GM21447 (cell line): Measurements from ENCODE around the gene ANKRD13C.
A peak's percentile ranks its signal among the peaks of the same experiment; 100 is the strongest.
"Not testable (repeated sequence)": the region's sequence is repeated elsewhere in the genome, so short reads cannot be mapped to it uniquely, and the experiment has no call there.

ENCODE experiments used
- ATAC-seq: cut with Tn5 transposase; IDR thresholded peaks from one replicate; pipeline ENCODE4 v1.9.1; 2021; ENCODE audit not compliant: unreplicated experiment

The ANKRD13C gene

GRCh38 chr1:70354332-70355110 lies at the start of gene ANKRD13C:
Gene ANKRD13C, minus strand, starts transcription at chr1:70354722. Its CDS starts 314 bp downstream, at chr1:70354408.
- ATAC-seq, result peak; percentile 93

- no peak for ATAC-seq
Measured at GRCh38 chr1:70403759-70404158, 49.2 kb upstream of the ANKRD13C start.

GRCh38 chr1:70401974-70402373 lies 47.5 kb upstream of the ANKRD13C start:
- no peak for ATAC-seq

- ATAC-seq, result no peak
Measured at GRCh38 chr1:70400335-70400734, 45.8 kb upstream of the ANKRD13C start.

- ATAC-seq, result no peak
Measured at GRCh38 chr1:70397013-70397412, 42.5 kb upstream of the ANKRD13C start.

GRCh38 chr1:70396607-70397006 lies 42.1 kb upstream of the ANKRD13C start:
- ATAC-seq, result no peak

GRCh38 chr1:70392626-70393025 lies 38.1 kb upstream of the ANKRD13C start:
- ATAC-seq, result no peak

- no peak for ATAC-seq
Measured at GRCh38 chr1:70387507-70387906, 33.0 kb upstream of the ANKRD13C start.

GRCh38 chr1:70386121-70386520 lies 31.6 kb upstream of the ANKRD13C start:
- ATAC-seq, result no peak

- no peak for ATAC-seq
Measured at GRCh38 chr1:70385477-70385876, 31.0 kb upstream of the ANKRD13C start.

- no peak for ATAC-seq
Measured at GRCh38 chr1:70384542-70384941, 30.0 kb upstream of the ANKRD13C start.

- no peak for ATAC-seq
Measured at GRCh38 chr1:70383483-70383882, 29.0 kb upstream of the ANKRD13C start.

GRCh38 chr1:70382682-70383081 lies 28.2 kb upstream of the ANKRD13C start:
- ATAC-seq, result peak; percentile 82

- ATAC-seq, result no peak
Measured at GRCh38 chr1:70376196-70376595, 21.7 kb upstream of the ANKRD13C start.

GRCh38 chr1:70373580-70373979 lies 19.1 kb upstream of the ANKRD13C start:
- ATAC-seq, result not testable (repeated sequence)

GRCh38 chr1:70372426-70372825 lies 17.9 kb upstream of the ANKRD13C start:
- no peak for ATAC-seq

GRCh38 chr1:70371586-70371985 lies 17.1 kb upstream of the ANKRD13C start:
- ATAC-seq, result not testable (repeated sequence)

GRCh38 chr1:70367397-70367796 lies 12.9 kb upstream of the ANKRD13C start:
- ATAC-seq, result not testable (repeated sequence)

- ATAC-seq, result not testable (repeated sequence)
Measured at GRCh38 chr1:70366997-70367396, 12.5 kb upstream of the ANKRD13C start.

- not testable (repeated sequence) for ATAC-seq
Measured at GRCh38 chr1:70366425-70366952, 12.0 kb upstream of the ANKRD13C start.

GRCh38 chr1:70364439-70364838 lies 9.9 kb upstream of the ANKRD13C start:
- ATAC-seq, result no peak

- ATAC-seq, result no peak
Measured at GRCh38 chr1:70361727-70362398, 7.3 kb upstream of the ANKRD13C start.
